Fibroblast of skin of left quadriceps (primary cell): ENCODE data around the gene ZBP1.
A peak's percentile ranks its signal among the peaks of the same experiment; 100 is the strongest.

Experiments used
- DNase-seq, 2 experiments: peaks; one replicate each; pipeline ENCODE4 v3.0.0-alpha.2; 2013; ENCODE audit warnings: low read depth in 2 of 2

Gene ZBP1

GRCh38 chr20:57658833-57659516 lies 38.7 kb upstream of the ZBP1 start:
- DNase-seq = no peak

GRCh38 chr20:57658447-57658832 lies 38.2 kb upstream of the ZBP1 start:
- no peak for DNase-seq

- no peak for DNase-seq
These were observed 37.6 kb upstream of the ZBP1 start for GRCh38 chr20:57657535-57658446.

GRCh38 chr20:57656821-57657534 lies 36.8 kb upstream of the ZBP1 start:
- no peak for DNase-seq

GRCh38 chr20:57656252-57656820 lies 36.1 kb upstream of the ZBP1 start:
- DNase-seq = no peak

GRCh38 chr20:57655809-57656155 lies 35.6 kb upstream of the ZBP1 start:
- no peak for DNase-seq

- no peak for DNase-seq
These were observed 35.0 kb upstream of the ZBP1 start for GRCh38 chr20:57654998-57655808.

- DNase-seq = peak; percentile 28
These were observed 34.3 kb upstream of the ZBP1 start for GRCh38 chr20:57654363-57654997.

- no peak for DNase-seq
These were observed 33.7 kb upstream of the ZBP1 start for GRCh38 chr20:57653910-57654309.

- DNase-seq = no peak
These were observed 33.3 kb upstream of the ZBP1 start for GRCh38 chr20:57653546-57653900.

GRCh38 chr20:57652606-57653545 lies 32.6 kb upstream of the ZBP1 start:
- DNase-seq = no peak

GRCh38 chr20:57651881-57652605 lies 31.8 kb upstream of the ZBP1 start:
- DNase-seq = no peak

- DNase-seq = no peak
These were observed 30.7 kb upstream of the ZBP1 start for GRCh38 chr20:57650756-57651483.

GRCh38 chr20:57650266-57650665 lies 30.0 kb upstream of the ZBP1 start:
- no peak for DNase-seq

- DNase-seq = no peak
These were observed 29.4 kb upstream of the ZBP1 start for GRCh38 chr20:57649617-57650015.

- DNase-seq = no peak
These were observed 28.8 kb upstream of the ZBP1 start for GRCh38 chr20:57648878-57649616.

- no peak for DNase-seq
These were observed 27.9 kb upstream of the ZBP1 start for GRCh38 chr20:57647933-57648785.
